GM21786 (cell line): Measurements from ENCODE around the gene CCDC61.

Experiments
- ATAC-seq: cut with Tn5 transposase; IDR thresholded peaks from one replicate; pipeline ENCODE4 v1.9.1; 2021; ENCODE audit not compliant: unreplicated experiment

Gene CCDC61

GRCh38 chr19:46015687-46016425 is 20.6 kb downstream of the CCDC61 start:
- ATAC-seq, result peak; percentile 9

GRCh38 chr19:46016426-46017094 is 21.3 kb downstream of the CCDC61 start:
- peak; percentile 46 for ATAC-seq

DNA sequence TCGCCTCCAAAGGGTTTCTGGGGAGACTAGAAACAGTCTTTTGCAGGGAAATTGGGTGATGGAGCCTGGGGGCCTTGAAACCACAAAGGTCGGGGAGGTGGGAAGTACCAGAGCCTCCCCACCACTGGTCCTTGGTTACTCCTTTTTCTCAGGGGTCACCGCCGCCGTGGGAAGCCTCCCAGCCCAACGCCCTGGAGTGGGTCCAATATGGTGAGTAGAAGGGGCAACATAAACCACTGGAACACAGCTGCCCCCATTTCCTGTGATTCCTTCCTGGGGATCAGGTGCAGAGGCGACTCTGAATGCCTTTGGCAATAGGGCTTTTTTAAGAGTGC is 21.8 kb downstream of the CCDC61 start:
- ATAC-seq, result no peak

GRCh38 chr19:46017874-46018675 is 22.8 kb downstream of the CCDC61 start:
- no peak for ATAC-seq

DNA sequence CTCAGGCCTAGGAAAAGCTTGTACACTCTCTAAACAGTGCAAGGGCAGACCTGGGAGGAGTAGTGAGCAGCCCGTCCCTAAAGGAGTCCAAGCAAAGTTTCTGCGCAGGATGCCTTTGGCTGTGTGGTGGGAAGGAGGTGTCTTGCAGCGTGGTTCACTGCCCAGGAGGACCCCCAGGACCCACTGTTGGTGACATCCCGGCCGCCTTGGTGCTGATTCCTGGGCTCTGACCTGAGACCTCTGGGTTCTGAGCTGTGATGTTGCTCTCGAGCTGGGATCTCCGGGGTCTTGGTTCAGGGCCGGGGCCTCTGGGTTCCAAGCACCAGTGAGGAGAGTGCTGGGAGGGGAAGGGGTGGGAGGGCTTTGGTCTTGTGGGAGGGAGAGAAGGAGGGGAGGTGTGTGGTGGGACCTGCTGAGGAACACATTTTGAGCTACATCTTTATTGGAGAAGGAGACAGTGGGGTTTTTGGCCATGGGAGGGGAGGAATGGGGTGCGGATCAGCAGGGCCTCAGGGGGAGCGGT is 23.5 kb downstream of the CCDC61 start:
- no peak for ATAC-seq

DNA sequence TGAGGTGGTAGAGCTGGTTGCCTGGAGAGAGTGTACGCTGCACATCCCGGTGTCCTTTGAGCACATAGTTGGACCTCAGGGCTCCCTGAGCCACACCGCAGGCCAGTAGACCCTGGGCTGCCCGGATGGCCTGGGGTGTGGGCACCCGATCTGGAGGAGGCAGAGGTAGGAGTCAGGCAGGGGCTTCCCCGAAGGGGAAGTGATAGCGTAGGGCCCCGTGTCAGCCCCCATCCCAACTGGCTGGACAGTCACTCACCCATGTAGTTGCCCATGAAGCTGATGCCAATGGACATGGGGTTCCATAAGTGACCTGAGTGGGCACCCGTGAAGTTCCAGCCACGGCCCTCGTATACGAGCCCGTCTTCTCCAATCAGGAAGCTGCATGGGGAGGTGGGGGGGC is 24.0 kb downstream of the CCDC61 start:
- ATAC-seq, result no peak

DNA sequence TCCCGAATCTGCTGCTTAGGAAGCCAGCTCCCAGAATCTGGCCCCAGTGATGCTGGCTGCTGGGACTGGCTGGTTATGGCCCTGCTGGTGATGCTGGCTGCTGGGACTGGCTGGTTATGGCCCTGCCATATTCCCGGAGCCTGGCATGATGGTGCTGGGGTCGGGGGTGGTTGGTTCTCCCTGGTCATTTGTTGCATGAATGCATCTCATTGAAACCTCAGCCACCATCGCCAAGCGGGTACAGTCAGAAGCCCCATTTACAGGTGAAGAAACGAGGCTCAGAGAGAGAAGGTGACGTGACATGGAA is 25.5 kb downstream of the CCDC61 start:
- no peak for ATAC-seq

GRCh38 chr19:46021531-46022041 is 26.3 kb downstream of the CCDC61 start:
- ATAC-seq, result no peak

DNA sequence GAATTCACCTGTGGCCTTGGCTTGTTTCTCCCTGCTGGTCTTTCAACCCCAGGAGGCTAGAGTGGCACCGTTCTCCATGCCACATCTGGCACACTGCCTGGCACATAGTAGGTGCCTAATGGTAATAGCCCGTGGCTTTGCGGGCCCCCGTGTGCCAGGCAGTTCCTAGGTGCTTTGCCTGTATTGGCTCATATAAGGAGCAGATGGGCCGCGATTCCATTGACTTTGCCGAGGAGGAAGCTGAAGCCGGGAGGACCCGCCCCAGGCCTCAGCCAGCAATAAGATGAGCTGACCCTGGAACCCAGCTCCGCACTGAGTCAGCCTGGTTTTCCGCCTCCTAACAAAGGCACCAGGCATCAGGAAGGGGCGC is 26.8 kb downstream of the CCDC61 start:
- ATAC-seq, result no peak

- no peak for ATAC-seq
Observed at GRCh38 chr19:46022431-46023310, 27.4 kb downstream of the CCDC61 start, which contains the start of gene PGLYRP1. Gene PGLYRP1 (minus strand): TSS chr19:46023053. CDS start chr19:46023021, 32 bp downstream.

GRCh38 chr19:46023311-46023779 is 28.1 kb downstream of the CCDC61 start:
- no peak for ATAC-seq

GRCh38 chr19:46025835-46026234 is 30.6 kb downstream of the CCDC61 start:
- no peak for ATAC-seq

DNA sequence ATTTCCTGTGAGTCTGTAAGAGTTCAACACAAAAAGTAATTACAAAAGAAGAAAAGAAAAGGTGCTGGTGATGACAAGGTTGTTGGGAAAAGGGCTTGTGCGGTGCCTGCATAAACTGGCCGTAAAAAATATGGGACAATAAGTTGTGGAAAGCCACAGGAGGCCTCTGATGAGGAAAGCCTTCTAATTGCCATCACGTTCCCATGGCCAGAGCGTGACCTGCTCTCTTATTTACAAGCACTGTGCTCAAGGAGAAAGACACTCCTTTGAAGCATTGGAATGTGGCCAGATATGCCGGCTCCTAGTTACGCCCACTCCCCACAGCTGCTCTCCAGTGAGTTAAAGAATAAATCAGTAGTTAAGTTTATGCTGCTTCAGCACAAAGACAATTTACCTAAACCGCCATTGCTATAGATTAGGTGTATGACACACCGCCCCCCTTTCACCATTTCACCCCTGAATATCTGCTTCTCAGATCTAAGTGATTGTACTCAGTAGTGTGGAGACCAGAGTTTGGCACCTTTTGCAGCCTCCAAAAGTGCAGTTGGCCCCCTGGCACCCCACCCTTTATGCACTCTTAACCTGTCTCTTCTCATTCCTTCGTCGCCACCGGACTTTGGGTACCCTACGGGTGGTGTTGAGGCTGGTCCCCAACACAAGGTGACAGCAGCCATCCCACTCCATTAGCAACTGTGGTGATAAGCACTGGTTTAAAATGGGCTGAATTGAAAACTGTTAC is 35.7 kb downstream of the CCDC61 start:
- no peak for ATAC-seq

DNA sequence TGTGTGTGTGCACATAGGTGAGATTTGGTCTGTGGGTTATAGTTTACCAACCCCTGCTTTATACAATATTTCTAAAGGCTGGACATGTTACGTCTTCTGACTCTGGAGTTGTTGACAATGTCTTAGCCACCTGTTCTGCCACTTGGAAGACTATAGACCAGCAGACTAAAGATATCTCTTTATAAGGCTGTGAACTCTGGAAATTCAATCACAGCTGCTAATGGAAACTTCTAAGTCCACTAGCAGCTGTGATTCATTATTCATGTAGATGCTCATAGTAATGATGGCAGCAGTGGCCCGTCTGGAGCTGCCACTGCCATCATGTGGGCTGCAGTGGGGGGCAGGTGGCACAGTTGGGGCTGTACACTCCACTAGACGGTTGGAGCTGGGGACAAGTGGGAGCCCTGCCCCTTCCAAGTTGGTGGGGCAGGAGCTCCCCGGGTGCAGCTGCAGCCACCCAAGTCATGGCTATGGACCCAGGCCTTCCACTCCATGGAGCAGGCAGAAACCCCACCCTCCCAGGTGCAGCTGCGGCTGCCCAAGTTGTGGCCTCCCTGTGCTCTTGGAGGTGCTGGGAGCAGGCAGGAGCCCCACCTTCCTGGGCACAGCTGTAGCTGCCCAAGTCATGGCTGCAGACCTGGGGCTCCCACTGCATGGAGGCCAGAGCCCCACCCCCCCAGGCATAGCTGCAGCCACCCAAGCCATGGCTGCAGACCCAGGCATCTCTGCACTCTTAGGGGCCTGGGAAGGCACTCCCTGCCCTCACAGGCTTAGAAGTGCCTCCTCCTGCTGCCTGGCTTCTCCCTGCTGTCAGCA is 36.7 kb downstream of the CCDC61 start:
- no peak for ATAC-seq

- ATAC-seq, result no peak
Observed at GRCh38 chr19:46032597-46033025, 37.3 kb downstream of the CCDC61 start.

- ATAC-seq, result no peak
Observed at GRCh38 chr19:46033401-46033800, 38.1 kb downstream of the CCDC61 start.

DNA sequence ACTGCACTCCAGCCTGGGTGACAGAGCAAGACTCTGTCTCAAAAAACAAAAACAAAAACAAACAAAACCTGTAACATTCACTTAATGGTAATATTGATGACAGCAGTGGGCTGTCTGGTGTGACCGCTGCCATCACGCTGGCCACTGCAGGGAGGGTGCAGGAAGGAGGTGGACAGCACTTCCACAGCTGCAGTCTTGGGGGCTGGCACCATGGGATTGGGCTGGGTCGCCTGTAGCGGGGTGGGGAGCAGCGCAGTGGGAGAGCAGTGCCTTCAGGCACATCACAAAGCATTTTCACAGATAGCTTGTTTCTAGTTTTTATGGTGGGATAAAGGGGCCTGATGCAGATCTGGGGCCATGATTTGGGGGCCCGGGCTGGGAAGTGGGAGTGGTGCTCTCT is 40.3 kb downstream of the CCDC61 start:
- ATAC-seq, result no peak

GRCh38 chr19:46035986-46036743 is 40.9 kb downstream of the CCDC61 start:
- ATAC-seq, result no peak
